Activated B cell treated with CpG ODN at 0.5 μM for 24 hours (primary cell): ENCODE measurements around the gene LRRC56. TPM values are rescaled to one million over a fixed set of nuclear protein-coding genes. Genes with fewer than 3 reads are reported as not detected.
A peak's percentile ranks its signal among the peaks of the same experiment; 100 is the strongest.

Source experiments
- ATAC-seq: fragments of 200-7000 bp; cut with Tn5 transposase; one replicate; pipeline ENCODE4 v1.10.0; 2021; ENCODE audit warnings: low read depth, mild to moderate bottlenecking, moderate library complexity
- CTCF ChIA-PET: fragments of 350-600 bp; sonication (Branson Sonifier 250); formaldehyde crosslinking; loops from one replicate; lab custom pipeline; 2021; ENCODE audit warnings: antibody characterized with exemption; lab: Charles Lee
- POLR2A ChIA-PET: fragments of 350-600 bp; sonication (Branson Sonifier 250); formaldehyde crosslinking; loops from one replicate; lab custom pipeline; 2021; ENCODE audit warnings: antibody characterized with exemption; lab: Charles Lee
- DNase-seq: peaks from one replicate; pipeline ENCODE4 v3.0.0; 2022
- H3K27ac Mint-ChIP-seq: one replicate; pipeline ENCODE4 v1.8.0; 2020; ENCODE audit warnings: mixed read lengths
- H3K27me3 Mint-ChIP-seq: one replicate; pipeline ENCODE4 v1.8.0; 2021; ENCODE audit warnings: mixed read lengths
- H3K36me3 Mint-ChIP-seq: one replicate; pipeline ENCODE4 v1.8.0; 2021; ENCODE audit warnings: low read depth, mixed read lengths
- H3K4me1 Mint-ChIP-seq: one replicate; pipeline ENCODE4 v1.8.0; 2021; ENCODE audit warnings: mixed read lengths
- H3K4me3 Mint-ChIP-seq: one replicate; pipeline ENCODE4 v1.8.0; 2020; ENCODE audit warnings: mild to moderate bottlenecking, mixed read lengths
- H3K9me3 Mint-ChIP-seq: one replicate; pipeline ENCODE4 v1.8.0; 2020; ENCODE audit warnings: mixed read lengths
- intact Hi-C: fragments of 100-400 bp; cut with micrococcal nuclease; formaldehyde crosslinking; loops from one replicate; pipeline ENCODE4 v1.15.1; 2024
- total RNA-seq: library from RNA; stranded (reverse); gene quantifications from 2 replicates; pipeline ENCODE4 v1.2.3, GENCODE V29; 2022
- TF ChIP-seq, protein P1 (sequence below): fragments of 200-600 bp; IDR thresholded peaks from one replicate; pipeline ENCODE4 v1.8.0; 2022; ENCODE audit warnings: antibody characterized with exemption, mild to moderate bottlenecking

LRRC56 gene
- total RNA-seq, 1 donor from 2014 or later: 7.9 TPM

- TF ChIP-seq, protein P1, sequence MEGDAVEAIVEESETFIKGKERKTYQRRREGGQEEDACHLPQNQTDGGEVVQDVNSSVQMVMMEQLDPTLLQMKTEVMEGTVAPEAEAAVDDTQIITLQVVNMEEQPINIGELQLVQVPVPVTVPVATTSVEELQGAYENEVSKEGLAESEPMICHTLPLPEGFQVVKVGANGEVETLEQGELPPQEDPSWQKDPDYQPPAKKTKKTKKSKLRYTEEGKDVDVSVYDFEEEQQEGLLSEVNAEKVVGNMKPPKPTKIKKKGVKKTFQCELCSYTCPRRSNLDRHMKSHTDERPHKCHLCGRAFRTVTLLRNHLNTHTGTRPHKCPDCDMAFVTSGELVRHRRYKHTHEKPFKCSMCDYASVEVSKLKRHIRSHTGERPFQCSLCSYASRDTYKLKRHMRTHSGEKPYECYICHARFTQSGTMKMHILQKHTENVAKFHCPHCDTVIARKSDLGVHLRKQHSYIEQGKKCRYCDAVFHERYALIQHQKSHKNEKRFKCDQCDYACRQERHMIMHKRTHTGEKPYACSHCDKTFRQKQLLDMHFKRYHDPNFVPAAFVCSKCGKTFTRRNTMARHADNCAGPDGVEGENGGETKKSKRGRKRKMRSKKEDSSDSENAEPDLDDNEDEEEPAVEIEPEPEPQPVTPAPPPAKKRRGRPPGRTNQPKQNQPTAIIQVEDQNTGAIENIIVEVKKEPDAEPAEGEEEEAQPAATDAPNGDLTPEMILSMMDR: no peak
- POLR2A ChIA-PET: interaction anchor here (0.5 to 1.0 kb wide), 4 partner anchors 11 to 75 kb away, joined by 3 to 8 read pairs (median 3); partner anchors contain the start of gene PHRF1
- Mint-ChIP-seq H3K4me1 (peaks cover 27% of the 10 kb centered on the region), H3K4me3 (peak overlapping the region; percentile 90), H3K27me3 (no peaks in the 10 kb centered on the region), H3K36me3 (peaks cover 8% of the 10 kb centered on the region), H3K27ac (peak overlapping the region; percentile 96), H3K9me3 (no peaks in the 10 kb centered on the region)
- no peak for DNase-seq
- ATAC-seq: no peak
- intact Hi-C loops: loop anchor here (5.0 to 10.0 kb wide), 2 partner anchors 184 to 376 kb away; partner anchors contain the start of gene CHID1
- CTCF ChIA-PET: interaction anchor here (1.0 kb wide), 1 partner anchor 16 kb away, joined by 3 read pairs; no protein-coding TSS in a partner anchor
These were observed 1.2 kb downstream of the LRRC56 start for GRCh38 chr11:538431-539051.

DNA sequence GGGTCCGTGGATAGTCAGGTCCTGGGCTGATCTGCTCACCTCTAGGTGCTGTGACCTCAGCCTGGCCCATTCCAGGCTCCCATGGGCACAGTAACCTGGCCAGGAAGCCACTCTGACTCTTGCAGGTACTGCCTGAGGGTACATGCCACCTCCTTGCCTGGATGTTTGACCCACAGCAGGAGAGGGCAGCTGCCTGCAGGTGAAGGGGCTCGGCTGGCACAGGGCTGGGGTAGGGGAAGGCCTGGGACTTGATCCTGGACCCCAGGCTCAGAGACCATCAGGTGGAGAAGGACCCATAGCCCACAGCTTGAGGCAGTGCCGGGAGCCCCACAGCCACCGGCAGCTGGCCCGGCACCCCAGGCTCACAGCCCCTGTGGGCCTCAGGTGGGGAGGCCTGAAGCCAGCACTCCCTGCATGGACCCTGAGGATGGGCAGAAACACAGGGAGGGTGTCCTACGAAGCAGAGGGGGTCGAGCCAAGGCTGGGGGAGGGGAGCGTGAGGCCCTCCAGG lies 2.7 kb downstream of the LRRC56 start:
- ChIA-PET CTCF (no interaction called here), POLR2A (no interaction called here)
- DNase-seq (no peak), ATAC-seq (no peak)
- TF ChIP-seq, protein P1: no peak
- Mint-ChIP-seq H3K4me1 (peaks cover 23% of the 10 kb centered on the region), H3K27ac (no peak overlapping the region), H3K36me3 (peaks cover 5% of the 10 kb centered on the region), H3K4me3 (no peak overlapping the region), H3K27me3 (no peaks in the 10 kb centered on the region), H3K9me3 (no peaks in the 10 kb centered on the region)
- intact Hi-C loops: loop anchor here (5.0 to 10.0 kb wide), 2 partner anchors 182 to 375 kb away; partner anchors contain the start of gene CHID1

DNA sequence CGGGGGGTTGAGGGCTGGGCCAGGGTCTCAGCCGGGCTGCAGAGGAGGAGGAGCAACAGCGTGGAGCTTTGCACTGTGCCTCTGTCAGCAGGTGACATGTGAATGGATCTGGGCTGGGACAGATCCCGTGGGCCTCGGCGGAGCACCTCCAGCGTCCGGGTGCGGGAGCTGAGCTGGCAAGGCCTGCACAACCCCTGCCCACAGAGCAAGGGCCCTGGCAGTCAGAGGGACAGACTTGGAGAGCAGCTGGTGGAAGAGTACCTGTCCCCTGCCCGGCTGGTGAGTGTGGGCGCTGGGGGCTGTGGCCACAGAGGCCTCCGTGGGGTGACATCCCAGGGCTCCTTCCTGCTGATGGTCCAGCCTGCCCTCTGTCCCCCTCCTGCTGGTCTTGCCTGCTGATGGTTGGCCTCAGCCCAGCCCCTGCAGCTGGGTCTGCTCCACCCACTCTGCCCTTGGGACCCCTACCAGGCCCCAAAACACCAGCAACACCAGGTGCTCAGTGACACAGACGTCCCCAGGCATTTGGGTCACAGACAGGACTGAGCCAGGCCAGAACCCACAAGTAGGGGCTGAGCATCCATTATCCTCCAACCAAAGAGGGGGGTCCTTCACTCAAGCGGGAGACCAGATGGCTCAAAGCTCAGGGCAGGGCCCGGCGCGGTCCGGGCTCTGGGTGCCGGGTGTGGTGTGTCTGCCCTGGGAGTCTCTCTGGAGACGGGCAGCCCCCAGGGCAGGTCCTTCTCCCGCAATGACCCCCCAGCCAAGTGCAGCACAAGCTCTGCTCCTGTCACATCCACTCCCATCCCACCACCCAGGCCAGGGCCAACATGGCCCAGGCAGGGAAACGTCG lies 3.5 kb downstream of the LRRC56 start:
- DNase-seq (no peak), ATAC-seq (no peak)
- H3K4me1 Mint-ChIP-seq: peaks cover 23% of the 10 kb centered on the region
- H3K9me3 Mint-ChIP-seq: no peaks in the 10 kb centered on the region
- H3K36me3 Mint-ChIP-seq: peaks cover 10% of the 10 kb centered on the region
- ChIA-PET POLR2A (no interaction called here), CTCF (no interaction called here)
- no peaks in the 10 kb centered on the region for H3K27me3 Mint-ChIP-seq
- H3K4me3 Mint-ChIP-seq: no peak overlapping the region
- intact Hi-C loops: no loop called here
- TF ChIP-seq, protein P1: no peak
- H3K27ac Mint-ChIP-seq: no peak overlapping the region

GRCh38 chr11:541433-541885 lies 4.1 kb downstream of the LRRC56 start:
- no peak for DNase-seq
- H3K27me3 Mint-ChIP-seq: no peaks in the 10 kb centered on the region
- H3K4me1 Mint-ChIP-seq: peaks cover 19% of the 10 kb centered on the region
- peaks cover 8% of the 10 kb centered on the region for H3K36me3 Mint-ChIP-seq
- CTCF ChIA-PET: no interaction called here
- POLR2A ChIA-PET: no interaction called here
- intact Hi-C loops: no loop called here
- ATAC-seq: no peak
- no peak overlapping the region for H3K27ac Mint-ChIP-seq
- no peak overlapping the region for H3K4me3 Mint-ChIP-seq
- no peaks in the 10 kb centered on the region for H3K9me3 Mint-ChIP-seq
- TF ChIP-seq, protein P1: no peak

DNA sequence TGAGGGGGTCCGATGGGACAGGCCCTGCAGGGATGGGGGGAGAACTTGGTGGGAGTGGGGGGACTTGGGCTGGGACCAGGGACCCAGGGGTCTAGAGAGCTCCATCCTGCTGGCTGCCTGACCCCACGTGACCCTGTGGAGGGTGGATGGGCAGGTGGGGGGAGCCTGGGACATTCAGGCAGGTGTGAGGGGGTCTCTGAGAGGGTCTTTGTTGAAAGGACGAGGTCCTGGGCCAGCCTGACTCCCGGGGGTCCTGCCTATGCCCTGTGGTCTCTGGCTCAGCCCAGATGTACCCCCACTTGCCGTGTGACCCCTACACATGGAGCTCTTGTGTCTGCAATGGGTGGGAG lies 7.5 kb downstream of the LRRC56 start:
- DNase-seq: no peak
- Mint-ChIP-seq H3K4me1 (peaks cover 1% of the 10 kb centered on the region), H3K27ac (no peak overlapping the region), H3K4me3 (no peak overlapping the region), H3K36me3 (peaks cover 8% of the 10 kb centered on the region), H3K27me3 (no peaks in the 10 kb centered on the region), H3K9me3 (no peaks in the 10 kb centered on the region)
- ChIA-PET CTCF (no interaction called here), POLR2A (interaction anchor here (1.3 kb wide), 1 partner anchor 9 kb away, joined by 5 read pairs; no protein-coding TSS in a partner anchor)
- ATAC-seq: no peak
- intact Hi-C loops: no loop called here
- TF ChIP-seq, protein P1: no peak
